Stimulated activated CD8-positive, alpha-beta memory T cell treated with anti-CD3 and anti-CD28 coated beads, Interleukin-4, amount 100 ng/mL, for 48 hours (primary cell): ENCODE data around the gene RIMBP2.

Source experiments
- DNase-seq: peaks from one replicate; pipeline ENCODE4 v3.0.0-alpha.2; 2020

Gene RIMBP2

GRCh38 chr12:130526813-130527212, 189.3 kb downstream of the RIMBP2 start:
- peak; percentile 23 for DNase-seq

GRCh38 chr12:130525384-130526172, 190.5 kb downstream of the RIMBP2 start:
- DNase-seq, result no peak

- DNase-seq, result no peak
Measured at GRCh38 chr12:130524759-130525158, 191.3 kb downstream of the RIMBP2 start.

- no peak for DNase-seq
Measured at GRCh38 chr12:130523863-130524614, 192.1 kb downstream of the RIMBP2 start.

GRCh38 chr12:130523208-130523607, 192.9 kb downstream of the RIMBP2 start:
- no peak for DNase-seq

GRCh38 chr12:130522244-130522834, 193.8 kb downstream of the RIMBP2 start:
- no peak for DNase-seq

- DNase-seq, result no peak
Measured at GRCh38 chr12:130521375-130522124, 194.5 kb downstream of the RIMBP2 start.

GRCh38 chr12:130520784-130521183, 195.3 kb downstream of the RIMBP2 start:
- no peak for DNase-seq

GRCh38 chr12:130517588-130517987, 198.5 kb downstream of the RIMBP2 start:
- DNase-seq, result no peak

- DNase-seq, result no peak
Measured at GRCh38 chr12:130514149-130514551, 201.9 kb downstream of the RIMBP2 start.

GRCh38 chr12:130513556-130513955, 202.5 kb downstream of the RIMBP2 start:
- no peak for DNase-seq

- no peak for DNase-seq
Measured at GRCh38 chr12:130511285-130511684, 204.8 kb downstream of the RIMBP2 start.

- no peak for DNase-seq
Measured at GRCh38 chr12:130509454-130509853, 206.6 kb downstream of the RIMBP2 start.

GRCh38 chr12:130508847-130509246, 207.3 kb downstream of the RIMBP2 start:
- DNase-seq, result no peak

GRCh38 chr12:130508318-130508717, 207.8 kb downstream of the RIMBP2 start:
- no peak for DNase-seq

GRCh38 chr12:130506844-130507243, 209.3 kb downstream of the RIMBP2 start:
- no peak for DNase-seq

- no peak for DNase-seq
Measured at GRCh38 chr12:130504840-130505175, 211.3 kb downstream of the RIMBP2 start.

- DNase-seq, result no peak
Measured at GRCh38 chr12:130504110-130504839, 211.8 kb downstream of the RIMBP2 start.

GRCh38 chr12:130501821-130502220, 214.3 kb downstream of the RIMBP2 start:
- DNase-seq, result no peak

GRCh38 chr12:130500835-130501330, 215.2 kb downstream of the RIMBP2 start:
- DNase-seq, result no peak

- no peak for DNase-seq
Measured at GRCh38 chr12:130499474-130499873, 216.6 kb downstream of the RIMBP2 start.
